GM19452 (cell line): ENCODE measurements around the gene ELMO1.

ENCODE experiments used
- ATAC-seq: cut with Tn5 transposase; IDR thresholded peaks from one replicate; pipeline ENCODE4 v1.9.1; 2021; ENCODE audit not compliant: unreplicated experiment

ELMO1 gene

GRCh38 chr7:37234334-37234733 lies 214.3 kb downstream of the ELMO1 start:
- no peak for ATAC-seq

- ATAC-seq, result no peak
Measured at GRCh38 chr7:37231613-37232012, 217.1 kb downstream of the ELMO1 start.

- ATAC-seq, result no peak
Measured at GRCh38 chr7:37230221-37230620, 218.4 kb downstream of the ELMO1 start.

GRCh38 chr7:37229381-37229780 lies 219.3 kb downstream of the ELMO1 start:
- ATAC-seq, result no peak

GRCh38 chr7:37225285-37225969 lies 223.2 kb downstream of the ELMO1 start:
- no peak for ATAC-seq

GRCh38 chr7:37224746-37225145 lies 223.9 kb downstream of the ELMO1 start:
- no peak for ATAC-seq

- ATAC-seq, result no peak
Measured at GRCh38 chr7:37220664-37221063, 228.0 kb downstream of the ELMO1 start.

GRCh38 chr7:37218956-37219355 lies 229.7 kb downstream of the ELMO1 start:
- ATAC-seq, result no peak

GRCh38 chr7:37216923-37217322 lies 231.7 kb downstream of the ELMO1 start:
- no peak for ATAC-seq

GRCh38 chr7:37216156-37216852 lies 232.4 kb downstream of the ELMO1 start:
- ATAC-seq, result no peak

GRCh38 chr7:37215290-37215923 lies 233.3 kb downstream of the ELMO1 start:
- ATAC-seq, result no peak

- no peak for ATAC-seq
Measured at GRCh38 chr7:37212556-37212955, 236.1 kb downstream of the ELMO1 start.

- peak; percentile 61 for ATAC-seq
Measured at GRCh38 chr7:37212051-37212450, 236.6 kb downstream of the ELMO1 start.

GRCh38 chr7:37211097-37211880 lies 237.4 kb downstream of the ELMO1 start:
- ATAC-seq, result no peak

- ATAC-seq, result no peak
Measured at GRCh38 chr7:37209195-37209594, 239.5 kb downstream of the ELMO1 start.

- peak; percentile 64 for ATAC-seq
Measured at GRCh38 chr7:37208528-37208927, 240.1 kb downstream of the ELMO1 start.

GRCh38 chr7:37206192-37206591 lies 242.5 kb downstream of the ELMO1 start:
- no peak for ATAC-seq

- ATAC-seq, result no peak
Measured at GRCh38 chr7:37205451-37205850, 243.2 kb downstream of the ELMO1 start.

- ATAC-seq, result no peak
Measured at GRCh38 chr7:37201876-37202198, 246.8 kb downstream of the ELMO1 start.

GRCh38 chr7:37201003-37201875 lies 247.4 kb downstream of the ELMO1 start:
- no peak for ATAC-seq
